ENCODE results near the gene PLEKHG1. TPM values are rescaled to one million over a fixed set of nuclear protein-coding genes. Genes with fewer than 3 reads are reported as not detected.

PLEKHG1 gene
- total and polyA plus RNA-seq, 2 of the 13 experiments (the other 11 are each of a cell fraction or from before 2014, with no cell fraction given), result 0.03 to 0.04 TPM

- TF ChIP-seq PBX2 (CRISPR knock-in tag; IDR thresholded peaks at IDR 0.05) (no peak), MYC (CRISPR knock-in tag; IDR thresholded peaks at IDR 0.05; ENCODE audit: borderline replicate concordance) (no peak), EZH2 (conservative IDR thresholded peaks at IDR 0.05; ENCODE audit: low read depth, low read length) (peak; percentile 99), ZFY (CRISPR knock-in tag; IDR thresholded peaks at IDR 0.05) (peak; percentile 18; the same call in 1 of the 2 replicates), ZNF563 (CRISPR knock-in tag; IDR thresholded peaks at IDR 0.05) (0 out of 2 replicates have a peak, but pooled peaks have one; percentile 20), KLF16 (CRISPR knock-in tag; IDR thresholded peaks at IDR 0.05) (no peak), MAFK (conservative IDR thresholded peaks at IDR 0.05 in 1 of 2, IDR thresholded peaks at IDR 0.05 in 1 of 2; ENCODE audit: low read length in 2 of 2) (peak; percentile 15 to 27; a peak in 2 of 4 replicates), ZNF18 (CRISPR knock-in tag; IDR thresholded peaks at IDR 0.05; ENCODE audit: insufficient replicate concordance) (no peak), CBX2 (IDR thresholded peaks at IDR 0.05; ENCODE audit: low read depth, low read length) (peak; percentile 72), CBX2 (CRISPR knock-in tag; IDR thresholded peaks at IDR 0.05; ENCODE audit: low read depth) (no peak), NR2F6 (IDR thresholded peaks at IDR 0.05) (no peak), NR2F6 (CRISPR knock-in tag; IDR thresholded peaks at IDR 0.05) (no peak), GABPB1 (CRISPR knock-in tag; IDR thresholded peaks at IDR 0.05) (peak; percentile 40; the same call in 1 of the 2 replicates), BCL6 (CRISPR knock-in tag; IDR thresholded peaks at IDR 0.05) (peak; percentile 45; the same call in 1 of the 2 replicates), ATF7-NPFF (CRISPR knock-in tag; IDR thresholded peaks at IDR 0.05; ENCODE audit: low read depth) (no peak), ZNF713 (CRISPR knock-in tag; IDR thresholded peaks at IDR 0.05) (no peak), HCFC1 (IDR thresholded peaks at IDR 0.05; ENCODE audit: low read depth, low read length) (no peak), BHLHE40 (IDR thresholded peaks at IDR 0.05; ENCODE audit: low read length) (no peak), MAZ (IDR thresholded peaks at IDR 0.05; ENCODE audit: borderline replicate concordance, low read depth, low read length) (no peak), MAZ (CRISPR knock-in tag; IDR thresholded peaks at IDR 0.05; ENCODE audit: low read depth) (0 out of 2 replicates have a peak, but pooled peaks have one; percentile 11)
- TF ChIP-seq, protein P1, sequence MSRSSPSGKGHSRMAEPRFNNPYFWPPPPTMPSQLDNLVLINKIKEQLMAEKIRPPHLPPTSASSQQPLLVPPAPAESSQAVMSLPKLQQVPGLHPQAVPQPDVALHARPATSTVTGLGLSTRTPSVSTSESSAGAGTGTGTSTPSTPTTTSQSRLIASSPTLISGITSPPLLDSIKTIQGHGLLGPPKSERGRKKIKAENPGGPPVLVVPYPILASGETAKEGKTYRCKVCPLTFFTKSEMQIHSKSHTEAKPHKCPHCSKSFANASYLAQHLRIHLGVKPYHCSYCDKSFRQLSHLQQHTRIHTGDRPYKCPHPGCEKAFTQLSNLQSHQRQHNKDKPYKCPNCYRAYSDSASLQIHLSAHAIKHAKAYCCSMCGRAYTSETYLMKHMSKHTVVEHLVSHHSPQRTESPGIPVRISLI (CRISPR knock-in tag; IDR thresholded peaks at IDR 0.05; ENCODE audit: borderline replicate concordance), result no peak
- TF ChIP-seq, protein P2, sequence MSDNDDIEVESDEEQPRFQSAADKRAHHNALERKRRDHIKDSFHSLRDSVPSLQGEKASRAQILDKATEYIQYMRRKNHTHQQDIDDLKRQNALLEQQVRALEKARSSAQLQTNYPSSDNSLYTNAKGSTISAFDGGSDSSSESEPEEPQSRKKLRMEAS (IDR thresholded peaks at IDR 0.05), result peak; percentile 29; the same call in 1 of the 2 replicates
- TF ChIP-seq, protein P3, sequence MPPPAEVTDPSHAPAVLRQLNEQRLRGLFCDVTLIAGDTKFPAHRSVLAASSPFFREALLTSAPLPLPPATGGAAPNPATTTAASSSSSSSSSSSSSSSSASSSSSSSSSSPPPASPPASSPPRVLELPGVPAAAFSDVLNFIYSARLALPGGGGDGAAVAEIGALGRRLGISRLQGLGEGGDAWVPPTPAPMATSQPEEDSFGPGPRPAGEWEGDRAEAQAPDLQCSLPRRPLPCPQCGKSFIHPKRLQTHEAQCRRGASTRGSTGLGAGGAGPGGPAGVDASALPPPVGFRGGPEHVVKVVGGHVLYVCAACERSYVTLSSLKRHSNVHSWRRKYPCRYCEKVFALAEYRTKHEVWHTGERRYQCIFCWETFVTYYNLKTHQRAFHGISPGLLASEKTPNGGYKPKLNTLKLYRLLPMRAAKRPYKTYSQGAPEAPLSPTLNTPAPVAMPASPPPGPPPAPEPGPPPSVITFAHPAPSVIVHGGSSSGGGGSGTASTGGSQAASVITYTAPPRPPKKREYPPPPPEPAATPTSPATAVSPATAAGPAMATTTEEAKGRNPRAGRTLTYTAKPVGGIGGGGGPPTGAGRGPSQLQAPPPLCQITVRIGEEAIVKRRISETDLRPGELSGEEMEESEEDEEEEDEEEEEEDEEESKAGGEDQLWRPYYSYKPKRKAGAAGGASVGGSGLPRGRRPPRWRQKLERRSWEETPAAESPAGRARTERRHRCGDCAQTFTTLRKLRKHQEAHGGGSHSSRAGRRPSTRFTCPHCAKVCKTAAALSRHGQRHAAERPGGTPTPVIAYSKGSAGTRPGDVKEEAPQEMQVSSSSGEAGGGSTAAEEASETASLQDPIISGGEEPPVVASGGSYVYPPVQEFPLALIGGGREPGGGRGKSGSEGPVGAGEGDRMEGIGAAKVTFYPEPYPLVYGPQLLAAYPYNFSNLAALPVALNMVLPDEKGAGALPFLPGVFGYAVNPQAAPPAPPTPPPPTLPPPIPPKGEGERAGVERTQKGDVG (CRISPR knock-in tag; IDR thresholded peaks at IDR 0.05; ENCODE audit: borderline replicate concordance), result no peak
Observed at GRCh38 chr6:150599199-150600009, at the start of gene PLEKHG1 (continued).

All from HepG2 (cell line).